Limb (tissue), 2 donors: ENCODE measurements around the gene ELN.
"Not testable (repeated sequence)": the region's sequence is repeated elsewhere in the genome, so short reads cannot be mapped to it uniquely, and the experiment has no call there.

ENCODE experiments used
- DNase-seq, 2 donors: peaks; one replicate each; pipeline ENCODE4 v3.0.0-alpha.2; 2016; ENCODE audit errors: extremely low spot score in 2 of 2

Gene ELN

GRCh38 chr7:74027683-74028320 is at the start of gene ELN:
ELN (plus strand) TSS chr7:74028173; CDS start chr7:74028188, 15 bp downstream.
- peak; percentile 88 to 90 for DNase-seq

- peak; percentile 35 to 78 for DNase-seq
Observed at GRCh38 chr7:73978661-73979563, 49.1 kb upstream of the ELN start.

- DNase-seq: not testable (repeated sequence)
Observed at GRCh38 chr7:73979656-73980055, 48.3 kb upstream of the ELN start.

- DNase-seq: no peak
Observed at GRCh38 chr7:73980206-73980605, 47.8 kb upstream of the ELN start.

GRCh38 chr7:73981933-73982332 is 46.0 kb upstream of the ELN start:
- no peak for DNase-seq

- no peak for DNase-seq
Observed at GRCh38 chr7:73983437-73984164, 44.4 kb upstream of the ELN start.

- no peak for DNase-seq
Observed at GRCh38 chr7:73984481-73985205, 43.3 kb upstream of the ELN start.

GRCh38 chr7:73985737-73986141 is 42.2 kb upstream of the ELN start:
- no peak for DNase-seq

GRCh38 chr7:73986158-73986631 is 41.8 kb upstream of the ELN start:
- DNase-seq: no peak

GRCh38 chr7:73987298-73987697 is 40.7 kb upstream of the ELN start:
- DNase-seq: no peak

GRCh38 chr7:73988197-73988596 is 39.8 kb upstream of the ELN start:
- DNase-seq: no peak

GRCh38 chr7:73991522-73992100 is 36.4 kb upstream of the ELN start:
- DNase-seq: no peak

GRCh38 chr7:73992101-73992562 is 35.8 kb upstream of the ELN start:
- peak; percentile 44 to 66 for DNase-seq

GRCh38 chr7:73994023-73994422 is 34.0 kb upstream of the ELN start:
- no peak for DNase-seq

- DNase-seq: no peak
Observed at GRCh38 chr7:73994761-73995160, 33.2 kb upstream of the ELN start.

- no peak for DNase-seq
Observed at GRCh38 chr7:73995330-73995729, 32.6 kb upstream of the ELN start.

- DNase-seq: no peak
Observed at GRCh38 chr7:73995821-73996511, 32.0 kb upstream of the ELN start.

GRCh38 chr7:73997056-73997455 is 30.9 kb upstream of the ELN start:
- no peak for DNase-seq

GRCh38 chr7:73999664-74000435 is 28.1 kb upstream of the ELN start:
- DNase-seq: peak; percentile 68 to 80
